HFF-Myc (cell line): Measurements from ENCODE around the gene NEURL3.

Source experiments
- DNase-seq: peaks from one replicate; pipeline ENCODE4 v3.0.0-alpha.2; 2011; ENCODE audit warnings: low read depth; ENCODE audit errors: extremely low read depth
- H3K4me3 ChIP-seq: replicated peaks from 2 replicates; pipeline ENCODE4 v1.5.1; 2011; ENCODE audit warnings: low read depth, mild to moderate bottlenecking, control low read depth, low read length
- CTCF ChIP-seq: IDR thresholded peaks from 2 replicates; pipeline ENCODE4 v1.5.1; 2012; ENCODE audit warnings: mild to moderate bottlenecking, low read depth, low read length, control low read depth; ENCODE audit errors: missing control alignments

Gene NEURL3

DNA sequence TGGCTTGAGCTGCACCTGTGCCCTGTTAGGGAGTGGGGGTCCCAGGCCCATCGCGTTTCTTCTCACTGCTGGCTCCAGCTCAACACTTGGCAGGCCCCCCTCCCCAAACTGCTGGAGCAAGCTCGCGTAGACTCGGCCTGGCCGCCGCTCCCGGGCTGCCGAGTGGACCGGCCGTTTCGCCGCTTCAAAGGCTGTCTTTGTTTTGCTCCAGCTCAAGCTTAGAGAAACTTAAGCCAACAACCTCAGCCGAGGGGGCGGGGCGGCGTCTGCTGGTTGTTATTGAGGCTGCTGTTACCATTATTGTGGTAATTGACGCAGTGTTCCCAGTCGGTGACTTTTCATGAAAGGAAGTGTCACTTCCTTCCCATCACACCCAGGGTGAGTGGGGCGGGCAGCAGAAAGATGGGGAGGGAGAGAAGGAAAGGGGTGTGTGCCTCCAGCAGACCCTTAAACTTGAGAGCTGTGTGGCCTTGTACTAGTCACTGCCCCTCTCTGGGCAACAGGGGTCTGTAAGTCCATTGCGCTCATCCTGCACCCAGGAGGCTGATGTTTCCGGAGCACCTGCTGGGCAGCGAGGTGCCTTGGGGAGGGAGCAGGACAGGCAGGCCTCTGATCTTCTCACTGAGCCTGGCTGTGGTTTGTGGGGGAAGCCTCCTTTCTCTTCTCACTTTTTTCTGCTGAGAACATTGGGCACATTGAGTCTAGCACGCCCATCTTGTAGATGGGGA is 33.5 kb upstream of the NEURL3 start:
- peak overlapping the region; percentile 76 for H3K4me3 ChIP-seq
- TF ChIP-seq CTCF, result no peak
- no peak for DNase-seq

DNA sequence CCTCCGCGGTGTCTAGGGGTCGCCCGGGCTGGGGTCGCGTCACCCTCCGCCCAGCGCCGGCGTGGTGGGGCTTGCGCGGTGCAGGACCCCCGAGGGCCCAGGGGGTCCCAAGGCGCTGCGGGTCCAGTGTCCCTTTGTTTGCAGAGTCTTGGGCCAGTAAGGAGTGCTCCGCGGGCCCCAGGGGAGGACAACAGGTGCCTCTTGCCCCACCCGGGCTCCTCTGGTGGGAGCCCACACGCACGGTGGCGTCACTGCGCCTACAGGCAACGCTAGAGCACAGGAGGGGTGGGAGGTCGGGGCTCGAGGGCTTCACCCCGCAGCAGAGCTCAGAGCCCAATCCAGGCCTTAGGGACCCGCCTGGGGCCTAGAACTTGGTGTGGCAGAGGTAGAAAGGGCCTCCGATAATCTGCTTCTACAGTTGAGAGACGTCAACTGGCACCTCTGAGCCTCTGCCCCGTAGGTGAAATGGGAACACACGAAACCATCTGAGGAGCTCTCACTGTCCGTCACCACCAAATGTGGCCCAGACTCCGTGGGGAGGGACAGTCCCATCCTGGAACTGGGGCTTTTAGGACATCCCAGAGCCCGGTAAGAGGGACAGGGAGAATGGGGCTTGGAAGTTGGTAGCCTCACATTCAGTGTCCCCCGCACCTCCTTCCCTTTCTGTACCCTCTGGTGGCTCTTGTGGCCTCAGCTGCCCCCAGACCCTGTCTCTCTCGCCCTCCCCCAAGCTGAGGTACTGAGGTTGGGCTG is 32.8 kb upstream of the NEURL3 start:
- TF ChIP-seq CTCF, result no peak
- no peak for DNase-seq
- H3K4me3 ChIP-seq, result peak overlapping the region; percentile 76

DNA sequence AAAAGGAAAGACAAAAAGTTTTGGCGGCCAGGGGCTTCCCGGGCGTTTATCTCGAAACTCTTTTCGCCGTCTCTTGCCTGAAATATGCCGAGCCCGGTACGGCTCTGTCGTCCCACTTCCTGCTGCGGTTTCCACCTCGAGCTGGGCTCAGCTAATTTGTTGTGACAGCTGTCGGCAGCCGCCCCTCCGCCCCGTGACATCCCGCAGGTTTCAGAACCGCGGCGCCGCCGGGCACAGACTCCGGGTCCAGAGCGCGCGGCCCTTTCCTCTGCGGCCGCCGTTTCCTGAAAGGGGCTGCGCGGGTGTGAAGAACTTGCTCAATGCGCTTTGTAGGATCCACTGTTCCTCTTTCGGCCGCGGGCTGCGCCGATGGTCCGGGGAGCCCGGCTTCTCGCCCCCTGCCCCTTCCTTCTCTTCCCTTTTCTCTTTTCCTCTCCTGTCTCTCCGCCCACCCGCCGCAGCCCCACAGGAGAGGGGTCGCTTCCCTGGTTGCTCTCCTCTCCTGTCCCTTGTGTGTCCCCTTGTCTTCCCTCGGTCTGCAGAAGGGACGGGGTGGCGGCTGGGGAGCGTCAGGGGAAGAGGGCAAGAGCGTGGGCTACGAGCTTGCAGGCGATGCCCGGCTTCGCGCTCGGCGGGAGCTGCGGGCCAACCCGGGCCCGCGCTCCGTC is 32.0 kb upstream of the NEURL3 start:
- no peak for TF ChIP-seq CTCF
- DNase-seq, result no peak
- H3K4me3 ChIP-seq, result peak overlapping the region; percentile 76

DNA sequence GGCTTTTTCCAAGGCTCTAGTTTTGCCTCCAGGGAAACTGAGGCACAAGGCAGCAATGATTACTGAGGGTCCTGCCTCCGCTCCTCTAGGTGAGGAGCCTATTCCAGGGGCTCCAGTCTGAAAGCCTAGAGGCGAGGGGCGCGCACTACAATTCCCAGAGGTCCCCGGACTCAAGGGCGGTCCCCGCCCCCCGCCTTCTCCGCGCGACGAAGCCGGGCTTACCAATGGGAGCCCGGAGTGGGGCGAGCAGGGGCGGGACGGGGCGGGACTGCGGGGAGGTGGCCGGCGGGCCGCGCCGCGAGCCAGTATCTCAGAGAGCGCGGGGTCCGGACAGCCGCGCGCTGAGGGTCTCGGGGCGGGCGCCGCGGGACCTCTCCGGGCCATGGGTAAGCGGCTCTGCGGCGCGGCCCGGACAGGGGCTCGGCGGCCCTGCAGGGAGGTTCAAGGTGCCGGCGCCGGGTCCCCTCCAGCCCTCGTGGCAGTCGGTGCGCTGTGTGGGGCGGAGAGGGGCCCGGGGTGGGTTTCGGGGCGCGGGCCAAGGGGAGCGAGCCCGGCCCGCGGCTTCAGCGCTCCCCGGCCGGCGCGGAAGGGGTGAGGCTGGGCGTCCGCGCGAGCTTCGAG is 31.4 kb upstream of the NEURL3 start, which contains the start of gene ARID5A:
Gene ARID5A (plus strand): TSS at position 308 of the 621 bp plus-strand sequence. CDS start 75 bp downstream, at position 383.
- H3K4me3 ChIP-seq, result peak within 1 kb of the TSS; percentile 76
- DNase-seq, result no peak
- peak; percentile 19 for TF ChIP-seq CTCF

- H3K4me3 ChIP-seq, result no peak overlapping the region
- DNase-seq, result no peak
- TF ChIP-seq CTCF, result no peak
Measured at GRCh38 chr2:96535331-96535730, 30.2 kb upstream of the NEURL3 start.

DNA sequence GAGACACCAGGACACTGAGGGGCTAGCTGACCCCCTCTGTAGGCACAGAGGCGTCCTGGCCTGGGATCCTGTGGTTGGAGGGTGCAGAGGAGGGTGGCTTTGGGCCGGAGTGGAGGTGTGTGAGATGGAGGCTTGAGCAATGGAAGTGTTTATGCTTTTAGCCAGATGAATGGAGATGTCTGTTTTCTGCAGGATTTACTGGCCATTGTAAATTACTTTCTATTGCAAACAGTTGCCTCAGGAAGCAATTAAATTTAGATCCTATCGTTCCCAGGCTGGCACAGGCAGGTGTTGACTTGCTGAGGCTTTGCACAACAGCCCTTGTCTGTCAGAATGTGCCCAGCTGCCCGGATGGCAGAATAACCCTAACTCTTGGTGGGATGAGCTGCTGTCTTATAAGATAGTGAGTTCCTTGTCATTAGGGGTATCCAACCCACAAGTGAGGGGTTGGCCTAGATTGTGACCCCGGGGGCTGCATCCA is 29.6 kb upstream of the NEURL3 start:
- TF ChIP-seq CTCF, result no peak
- H3K4me3 ChIP-seq, result no peak overlapping the region
- DNase-seq, result no peak
